AG09309 (cell line): ENCODE measurements around the gene MYBPH.

Source experiments
- DNase-seq: peaks from one replicate; pipeline ENCODE4 v3.0.0-alpha.2; 2010; ENCODE audit warnings: low read depth
- H3K4me3 ChIP-seq: 2 replicates; pipeline ENCODE4 v1.5.1; 2011; ENCODE audit warnings: mild to moderate bottlenecking, low read depth, low read length, moderate library complexity; ENCODE audit not compliant: control insufficient read depth
- CTCF ChIP-seq: IDR thresholded peaks from 2 replicates; pipeline ENCODE4 v1.5.1; 2011; ENCODE audit warnings: mild to moderate bottlenecking, low read depth, low read length, inconsistent platforms; ENCODE audit not compliant: insufficient read depth, control insufficient read depth; ENCODE audit errors: missing control alignments

Gene MYBPH

DNA sequence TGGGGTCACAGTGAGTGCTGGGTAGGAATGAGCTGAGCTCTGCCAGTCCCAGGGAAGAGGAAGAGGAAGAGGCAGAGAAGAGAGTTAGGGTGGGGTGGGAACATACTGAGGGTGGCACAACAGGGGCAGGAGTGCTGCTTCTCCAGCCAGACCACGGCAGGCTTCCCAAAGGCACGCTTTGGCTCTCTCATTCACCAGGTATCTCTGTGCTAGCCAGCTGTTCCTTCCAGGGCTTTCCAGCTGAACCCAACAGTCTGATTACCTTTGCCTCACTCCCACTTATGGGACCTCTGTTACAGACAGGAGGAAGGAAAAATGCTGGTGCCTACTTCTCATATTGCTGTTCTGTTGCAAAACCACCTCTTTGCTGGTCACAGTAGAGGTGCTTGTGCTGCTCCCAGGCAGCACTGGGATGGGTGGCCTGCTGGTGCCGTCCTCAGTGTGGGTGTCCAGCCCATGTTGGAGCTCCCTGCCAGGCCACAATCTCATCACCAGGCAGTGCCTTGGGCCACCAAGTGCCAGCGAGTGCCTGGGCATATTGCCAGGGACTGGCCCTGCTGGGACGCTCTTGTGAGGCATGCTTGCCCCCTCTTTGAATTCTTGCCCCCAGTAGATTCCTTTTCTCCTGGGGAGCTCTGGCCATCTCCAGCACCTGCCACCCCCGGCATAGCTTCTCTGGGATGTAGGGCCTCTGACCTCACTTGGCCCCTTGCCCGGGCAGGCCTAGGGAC lies 46.0 kb downstream of the MYBPH start:
- no peak overlapping the region for H3K4me3 ChIP-seq
- no peak for DNase-seq
- no peak for TF ChIP-seq CTCF

DNA sequence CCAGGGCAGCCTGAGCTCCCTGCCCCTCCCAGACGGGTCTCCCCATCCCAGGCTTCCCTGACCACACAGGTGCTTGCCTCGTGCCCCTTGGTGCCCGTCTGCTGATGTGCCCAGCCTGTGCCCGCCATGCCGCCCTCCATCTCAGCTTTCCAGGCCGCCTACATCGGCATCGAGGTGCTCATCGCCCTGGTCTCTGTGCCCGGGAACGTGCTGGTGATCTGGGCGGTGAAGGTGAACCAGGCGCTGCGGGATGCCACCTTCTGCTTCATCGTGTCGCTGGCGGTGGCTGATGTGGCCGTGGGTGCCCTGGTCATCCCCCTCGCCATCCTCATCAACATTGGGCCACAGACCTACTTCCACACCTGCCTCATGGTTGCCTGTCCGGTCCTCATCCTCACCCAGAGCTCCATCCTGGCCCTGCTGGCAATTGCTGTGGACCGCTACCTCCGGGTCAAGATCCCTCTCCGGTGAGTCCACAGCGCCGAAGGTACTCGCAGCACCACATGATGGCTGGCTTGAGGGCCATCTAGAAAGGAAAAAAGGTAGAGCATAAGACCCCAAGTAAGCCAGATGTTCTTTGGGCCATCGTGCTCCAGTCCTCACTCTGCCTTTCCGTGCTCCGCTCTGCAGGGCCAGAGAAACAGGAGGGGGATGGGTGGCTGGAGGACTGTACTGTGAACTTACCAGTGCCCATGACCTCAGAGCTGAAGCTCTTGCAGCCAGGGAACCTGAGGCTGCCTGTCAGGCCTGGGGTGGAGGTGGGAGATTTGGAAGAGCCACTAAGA lies 46.7 kb downstream of the MYBPH start:
- no peak for TF ChIP-seq CTCF
- peak overlapping the region; percentile 58 for H3K4me3 ChIP-seq
- no peak for DNase-seq

- no peak for TF ChIP-seq CTCF
- H3K4me3 ChIP-seq: peak overlapping the region; percentile 58
- no peak for DNase-seq
Measured at GRCh38 chr1:203128431-203128715, 47.3 kb downstream of the MYBPH start.

DNA sequence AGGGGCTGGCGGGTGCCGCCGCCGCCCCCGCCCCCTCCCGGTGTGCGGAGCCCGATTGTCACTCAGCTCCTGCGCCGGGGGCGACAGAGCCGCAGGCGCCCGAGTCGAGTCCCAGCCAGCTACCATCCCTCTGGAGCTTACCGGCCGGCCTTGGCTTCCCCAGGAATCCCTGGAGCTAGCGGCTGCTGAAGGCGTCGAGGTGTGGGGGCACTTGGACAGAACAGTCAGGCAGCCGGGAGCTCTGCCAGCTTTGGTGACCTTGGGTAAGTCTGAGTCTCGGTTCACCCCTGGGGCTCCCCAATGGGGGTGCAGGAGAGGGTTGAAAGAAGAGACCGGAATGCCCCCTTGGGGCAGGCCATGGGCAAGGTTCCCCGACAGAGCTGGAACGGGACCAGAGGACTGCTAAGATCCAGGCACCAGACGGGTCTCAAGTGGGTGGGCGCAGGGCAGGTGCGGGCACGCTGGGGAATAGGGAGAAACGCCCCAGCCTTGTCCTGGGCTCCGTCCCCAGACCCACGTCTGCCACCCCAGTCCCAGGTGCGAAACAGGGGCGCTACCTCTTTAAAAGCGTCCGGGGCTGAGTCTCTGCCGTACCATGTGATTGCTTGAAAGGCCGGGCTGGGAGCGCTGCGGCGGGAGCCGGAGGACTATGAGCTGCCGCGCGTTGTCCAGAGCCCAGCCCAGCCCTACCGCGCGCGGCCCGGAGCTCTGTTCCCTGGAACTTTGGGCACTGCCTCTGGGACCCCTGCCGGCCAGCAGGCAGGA lies 47.8 kb downstream of the MYBPH start, which contains the start of gene ADORA1:
Gene ADORA1, plus strand, starts transcription at position 61 of the 765 bp plus-strand sequence. CDS start 1,116 bp downstream, outside the sequence.
- peak; percentile 17 for TF ChIP-seq CTCF
- peak within 1 kb of the TSS; percentile 58 for H3K4me3 ChIP-seq
- DNase-seq: no peak

GRCh38 chr1:203126866-203127665 lies 48.6 kb downstream of the MYBPH start:
- peak overlapping the region; percentile 58 for H3K4me3 ChIP-seq
- no peak for TF ChIP-seq CTCF

DNA sequence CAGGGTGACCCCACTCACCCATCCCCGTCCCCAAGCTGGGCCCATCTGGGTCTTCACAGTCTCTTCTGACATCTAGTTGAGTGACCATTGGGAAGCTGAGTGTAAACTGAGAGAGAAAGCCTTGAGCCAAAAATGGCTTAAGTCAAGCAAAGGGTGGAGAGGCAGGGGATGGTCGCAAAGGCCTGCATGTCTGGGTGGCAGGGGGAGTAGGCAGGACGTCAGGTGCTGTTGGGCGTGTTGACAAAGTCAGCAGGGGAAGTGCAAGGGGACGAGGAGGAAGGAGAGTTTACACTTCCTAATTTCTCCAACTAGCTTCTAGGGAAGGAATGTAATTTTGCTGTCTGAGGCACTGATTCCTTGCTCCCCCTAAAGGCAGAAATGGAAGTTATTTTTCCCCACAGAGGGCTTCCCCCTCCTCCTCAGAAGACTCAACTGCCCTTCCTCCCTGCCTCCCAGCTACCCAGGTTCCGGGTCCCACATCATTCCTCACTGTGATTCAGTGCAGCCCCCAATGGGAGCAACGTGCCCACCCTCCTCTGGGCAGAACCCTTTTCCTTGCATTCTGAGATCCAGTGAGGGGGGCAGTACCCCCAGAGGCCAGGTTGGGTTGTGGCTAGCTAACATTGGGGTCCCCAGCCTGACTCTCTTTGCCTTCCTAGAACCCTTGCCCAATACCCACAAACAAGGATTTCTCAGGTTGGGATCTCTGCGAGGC lies 49.3 kb downstream of the MYBPH start:
- TF ChIP-seq CTCF: peak; percentile 54
- no peak for DNase-seq
- H3K4me3 ChIP-seq: no peak overlapping the region

More at GRCh38 chr1:203126866-203127665, 48.6 kb downstream of the MYBPH start:
- no peak for DNase-seq
